H9 (cell line): ENCODE measurements around the gene S100A7. TPM values are rescaled to one million over a fixed set of nuclear protein-coding genes. Genes with fewer than 3 reads are reported as not detected.
"Not testable (repeated sequence)": the region's sequence is repeated elsewhere in the genome, so short reads cannot be mapped to it uniquely, and the experiment has no call there.

Experiments
- DNase-seq: peaks from one replicate; pipeline ENCODE4 v3.0.0-alpha.2; 2017
- H2AFZ ChIP-seq: one replicate; pipeline ENCODE4 v1.6.1; 2013; ENCODE audit warnings: mild to moderate bottlenecking, low read length, control low read depth, moderate library complexity
- H2AK5ac ChIP-seq: 2 replicates; pipeline ENCODE4 v1.6.1; 2013; ENCODE audit warnings: low read length, control low read depth, mixed read lengths; ENCODE audit not compliant: insufficient read length
- H2BK120ac ChIP-seq: one replicate; pipeline ENCODE4 v1.6.1; 2013; ENCODE audit warnings: low read depth, mild to moderate bottlenecking, low read length, control low read depth, inconsistent platforms; ENCODE audit not compliant: poor library complexity, severe bottlenecking
- H2BK12ac ChIP-seq: 2 replicates; pipeline ENCODE4 v1.6.1; 2013; ENCODE audit warnings: low read length, control low read depth, mixed read lengths, low read depth; ENCODE audit not compliant: insufficient read length
- H2BK15ac ChIP-seq: 2 replicates; pipeline ENCODE4 v1.6.1; 2013; ENCODE audit warnings: low read depth, low read length, control low read depth
- H2BK20ac ChIP-seq: one replicate; pipeline ENCODE4 v1.6.1; 2013; ENCODE audit warnings: low read depth, mild to moderate bottlenecking, low read length, control low read depth, inconsistent platforms; ENCODE audit not compliant: poor library complexity, severe bottlenecking
- H2BK5ac ChIP-seq: 2 replicates; pipeline ENCODE4 v1.6.1; 2013; ENCODE audit warnings: low read length, control low read depth, mixed read lengths; ENCODE audit not compliant: insufficient read length
- H3K14ac ChIP-seq: 2 replicates; pipeline ENCODE4 v1.6.1; 2013; ENCODE audit warnings: low read length, control low read depth; ENCODE audit not compliant: insufficient read depth
- H3K18ac ChIP-seq: 2 replicates; pipeline ENCODE4 v1.6.1; 2013; ENCODE audit warnings: low read depth, mild to moderate bottlenecking, mixed read lengths, low read length, control low read depth; ENCODE audit not compliant: insufficient read length
- H3K23ac ChIP-seq: 2 replicates; pipeline ENCODE4 v1.6.1; 2013; ENCODE audit warnings: low read length, control low read depth, mixed read lengths, low read depth; ENCODE audit not compliant: insufficient read length
- H3K23me2 ChIP-seq: 2 replicates; pipeline ENCODE4 v1.6.1; 2013; ENCODE audit warnings: low read depth, mild to moderate bottlenecking, mixed read lengths, low read length, control low read depth; ENCODE audit not compliant: insufficient read length, poor library complexity, severe bottlenecking
- H3K27ac ChIP-seq: 2 replicates; pipeline ENCODE4 v1.5.1; 2013; ENCODE audit warnings: low read length, control low read depth, mixed read lengths, low read depth; ENCODE audit not compliant: insufficient read length
- H3K27me3 ChIP-seq: 2 replicates; pipeline ENCODE4 v1.6.1; 2013; ENCODE audit warnings: low read length, control low read depth, inconsistent platforms; ENCODE audit not compliant: insufficient read depth
- H3K4ac ChIP-seq: 2 replicates; pipeline ENCODE4 v1.6.1; 2013; ENCODE audit warnings: low read depth, mild to moderate bottlenecking, control low read depth, inconsistent platforms, low read length, moderate library complexity
- H3K4me1 ChIP-seq: 2 replicates; pipeline ENCODE4 v1.6.1; 2013; ENCODE audit warnings: low read length, control low read depth, inconsistent platforms; ENCODE audit not compliant: insufficient read depth
- H3K4me2 ChIP-seq: 2 replicates; pipeline ENCODE4 v1.6.1; 2013; ENCODE audit warnings: low read length, control low read depth, mixed read lengths; ENCODE audit not compliant: insufficient read length, insufficient read depth
- H3K56ac ChIP-seq: 2 replicates; pipeline ENCODE4 v1.6.1; 2013; ENCODE audit warnings: low read depth, mild to moderate bottlenecking, mixed read lengths, low read length, control low read depth; ENCODE audit not compliant: insufficient read length
- H3K79me1 ChIP-seq: 2 replicates; pipeline ENCODE4 v1.6.1; 2013; ENCODE audit warnings: low read depth, mild to moderate bottlenecking, moderate library complexity, low read length, control low read depth, inconsistent platforms; ENCODE audit not compliant: insufficient read depth, poor library complexity, severe bottlenecking
- H3K79me2 ChIP-seq: 2 replicates; pipeline ENCODE4 v1.6.1; 2013; ENCODE audit warnings: low read length, control low read depth, inconsistent platforms; ENCODE audit not compliant: insufficient read depth
- H3K9ac ChIP-seq: 2 replicates; pipeline ENCODE4 v1.6.1; 2013; ENCODE audit warnings: low read length, control low read depth, mixed read lengths; ENCODE audit not compliant: insufficient read length; ENCODE audit errors: extremely low read depth
- H3K9me3 ChIP-seq: one replicate; pipeline ENCODE4 v1.6.1; 2013; ENCODE audit warnings: low read depth, low read length, inconsistent platforms; ENCODE audit not compliant: control insufficient read depth
- H3T11ph ChIP-seq: one replicate; pipeline ENCODE4 v1.6.1; 2013; ENCODE audit warnings: mild to moderate bottlenecking, low read length, control low read depth, inconsistent platforms
- H4K20me1 ChIP-seq: one replicate; pipeline ENCODE4 v1.6.1; 2013; ENCODE audit not compliant: control insufficient read depth, insufficient read length, insufficient read depth
- H4K5ac ChIP-seq: 2 replicates; pipeline ENCODE4 v1.6.1; 2013; ENCODE audit warnings: low read depth, mild to moderate bottlenecking, mixed read lengths, low read length, control low read depth; ENCODE audit not compliant: insufficient read length
- H4K8ac ChIP-seq: replicated peaks from 2 replicates; pipeline ENCODE4 v1.6.1; 2013; ENCODE audit warnings: low read length, control low read depth, mixed read lengths, low read depth; ENCODE audit not compliant: insufficient read length
- H4K91ac ChIP-seq: 2 replicates; pipeline ENCODE4 v1.6.1; 2013; ENCODE audit warnings: low read depth, mild to moderate bottlenecking, moderate library complexity, mixed read lengths, low read length, control low read depth; ENCODE audit not compliant: insufficient read length
- H3K27ac Mint-ChIP-seq, 3 experiments: 2 replicates in 2 of 3; 3 replicates in 1 of 3; pipeline ENCODE4 v1.8.0; 2020 to 2021; ENCODE audit warnings: mixed read lengths in 3 of 3, mild to moderate bottlenecking in 1 of 3, moderate library complexity in 1 of 3
- H3K27me3 Mint-ChIP-seq: 2 replicates; pipeline ENCODE4 v1.8.0; 2021; ENCODE audit warnings: low read depth, mild to moderate bottlenecking, moderate library complexity, mixed read lengths
- H3K36me3 Mint-ChIP-seq, 3 experiments: 2 replicates in 2 of 3; 3 replicates in 1 of 3; pipeline ENCODE4 v1.8.0; 2020 to 2021; ENCODE audit warnings: low read depth in 3 of 3, mixed read lengths in 3 of 3; ENCODE audit not compliant: insufficient read depth in 1 of 3
- H3K4me1 Mint-ChIP-seq, 2 experiments: 2 replicates each; pipeline ENCODE4 v1.8.0; 2020; ENCODE audit warnings: mixed read lengths in 2 of 2
- H3K4me3 Mint-ChIP-seq, 2 experiments: 2 replicates in 1 of 2; 3 replicates in 1 of 2; pipeline ENCODE4 v1.8.0; 2020 to 2021; ENCODE audit warnings: mild to moderate bottlenecking in 2 of 2, mixed read lengths in 2 of 2, moderate library complexity in 1 of 2
- H3K9me3 Mint-ChIP-seq, 2 experiments: 2 replicates in 1 of 2; 3 replicates in 1 of 2; pipeline ENCODE4 v1.8.0; 2020; ENCODE audit warnings: mild to moderate bottlenecking in 2 of 2, mixed read lengths in 2 of 2, moderate library complexity in 1 of 2
- WGBS: extraction: QIAGEN DNeasy Blood & Tissue Kit; methylation state at CpG from one replicate; pipeline ENCODE4 v1.1.7; 2013; ENCODE audit warnings: missing lambda C conversion rate, low lambda C conversion rate, mixed read lengths; ENCODE audit not compliant: insufficient read length; ENCODE audit errors: extremely low coverage; 5-methylcytosine and 5-hydroxymethylcytosine counted together
- total RNA-seq: library from RNA; stranded (reverse); gene quantifications from 2 replicates; pipeline ENCODE4 v1.2.1, GENCODE V29; 2021
- TF ChIP-seq, protein P1 (sequence below): fragments of 200-600 bp; sonication (generic); conservative IDR thresholded peaks from 3 replicates; pipeline ENCODE4 v1.8.0; 2021; ENCODE audit warnings: antibody characterized with exemption, mild to moderate bottlenecking

Gene S100A7
- total RNA-seq, 1 experiment from 2014 or later: not detected

DNA sequence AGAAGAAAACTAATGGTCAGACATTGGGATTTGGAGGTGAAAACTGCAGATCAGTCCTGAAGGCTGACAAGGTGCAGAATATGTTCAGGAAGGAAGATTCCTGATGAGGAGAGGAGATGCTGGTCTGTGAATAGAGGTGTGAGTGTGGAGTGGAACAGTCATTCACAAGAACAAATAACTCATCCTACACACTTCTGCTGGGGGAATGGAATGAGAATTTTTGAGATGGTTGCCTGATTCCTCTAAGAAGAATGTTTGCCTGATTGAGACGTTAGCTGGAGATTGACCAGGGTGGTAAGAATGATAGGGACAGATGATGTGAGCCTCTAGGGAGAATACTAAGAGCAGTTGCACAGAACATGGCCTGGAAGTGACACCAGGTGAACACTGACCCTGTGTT, 4.1 kb downstream of the S100A7 start:
- Histone ChIP-seq H3K23me2 (no peaks in the 10 kb centered on the region), H2AFZ (no peak overlapping the region), H3K14ac (no peak overlapping the region), H3K79me2 (no peaks in the 10 kb centered on the region), H3K79me1 (no peaks in the 10 kb centered on the region), H3K23ac (no peak overlapping the region), H3K27ac (no peak overlapping the region), H2BK20ac (no peak overlapping the region), H4K20me1 (no peaks in the 10 kb centered on the region), H4K5ac (no peak overlapping the region), H3K9ac (no peak overlapping the region), H3K56ac (no peak overlapping the region), H3K4me2 (no peak overlapping the region), H2BK120ac (no peak overlapping the region), H3K18ac (no peak overlapping the region), H2BK15ac (no peak overlapping the region), H3K27me3 (no peaks in the 10 kb centered on the region), H4K8ac (no peak overlapping the region), H2AK5ac (no peak overlapping the region), H3K4ac (no peak overlapping the region), H2BK12ac (no peak overlapping the region), H3K4me1 (no peaks in the 10 kb centered on the region; the same call in 1 of the 2 replicates), H3K9me3 (no peaks in the 10 kb centered on the region), H3T11ph (no peak overlapping the region), H4K91ac (no peak overlapping the region), H2BK5ac (no peak overlapping the region)
- no peaks in the 10 kb centered on the region for H3K9me3 Mint-ChIP-seq
- no peaks in the 10 kb centered on the region for H3K4me1 Mint-ChIP-seq
- peaks cover 17% of the 10 kb centered on the region for H3K27me3 Mint-ChIP-seq
- no peak for DNase-seq
- no peak overlapping the region for H3K27ac Mint-ChIP-seq
- TF ChIP-seq, protein P1, sequence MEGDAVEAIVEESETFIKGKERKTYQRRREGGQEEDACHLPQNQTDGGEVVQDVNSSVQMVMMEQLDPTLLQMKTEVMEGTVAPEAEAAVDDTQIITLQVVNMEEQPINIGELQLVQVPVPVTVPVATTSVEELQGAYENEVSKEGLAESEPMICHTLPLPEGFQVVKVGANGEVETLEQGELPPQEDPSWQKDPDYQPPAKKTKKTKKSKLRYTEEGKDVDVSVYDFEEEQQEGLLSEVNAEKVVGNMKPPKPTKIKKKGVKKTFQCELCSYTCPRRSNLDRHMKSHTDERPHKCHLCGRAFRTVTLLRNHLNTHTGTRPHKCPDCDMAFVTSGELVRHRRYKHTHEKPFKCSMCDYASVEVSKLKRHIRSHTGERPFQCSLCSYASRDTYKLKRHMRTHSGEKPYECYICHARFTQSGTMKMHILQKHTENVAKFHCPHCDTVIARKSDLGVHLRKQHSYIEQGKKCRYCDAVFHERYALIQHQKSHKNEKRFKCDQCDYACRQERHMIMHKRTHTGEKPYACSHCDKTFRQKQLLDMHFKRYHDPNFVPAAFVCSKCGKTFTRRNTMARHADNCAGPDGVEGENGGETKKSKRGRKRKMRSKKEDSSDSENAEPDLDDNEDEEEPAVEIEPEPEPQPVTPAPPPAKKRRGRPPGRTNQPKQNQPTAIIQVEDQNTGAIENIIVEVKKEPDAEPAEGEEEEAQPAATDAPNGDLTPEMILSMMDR: no peak
- no CpG with 5 or more reads among the region's 1 CpG for WGBS
- no peaks in the 10 kb centered on the region for H3K36me3 Mint-ChIP-seq
- no peak overlapping the region for H3K4me3 Mint-ChIP-seq

DNA sequence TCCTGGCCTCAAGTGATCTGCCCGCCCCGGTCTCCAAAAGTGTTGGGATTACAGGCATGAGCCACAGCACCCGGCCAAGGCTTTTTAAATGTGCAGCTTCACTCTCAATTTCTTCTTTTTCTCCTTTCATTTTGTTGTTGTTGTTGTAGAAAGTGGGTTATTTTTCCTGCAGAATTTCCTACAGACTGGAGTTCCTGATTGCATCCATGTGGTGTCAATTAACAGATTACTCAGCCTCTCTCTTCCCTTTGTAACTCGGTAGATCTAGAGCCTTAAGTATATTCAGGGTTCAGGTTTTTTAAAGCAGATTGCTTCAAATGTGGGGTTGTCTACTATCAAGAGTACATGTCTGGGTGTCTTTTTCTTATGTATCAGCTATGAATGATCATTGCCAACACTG, 11.6 kb downstream of the S100A7 start:
- H4K5ac ChIP-seq, H3T11ph ChIP-seq, H2BK120ac ChIP-seq, H3K4me1 Mint-ChIP-seq, H3K18ac ChIP-seq, H3K27ac Mint-ChIP-seq, H4K20me1 ChIP-seq, H3K14ac ChIP-seq, H2BK5ac ChIP-seq, H3K27me3 ChIP-seq, H3K9me3 Mint-ChIP-seq, H2BK20ac ChIP-seq, H4K8ac ChIP-seq, H2AK5ac ChIP-seq, H3K79me1 ChIP-seq, H3K4me1 ChIP-seq, H3K27ac ChIP-seq, H3K4me2 ChIP-seq, H2BK15ac ChIP-seq, H3K23me2 ChIP-seq, H3K4ac ChIP-seq, H3K4me3 Mint-ChIP-seq, H3K79me2 ChIP-seq, H3K9ac ChIP-seq, H2AFZ ChIP-seq, H3K56ac ChIP-seq, H2BK12ac ChIP-seq, DNase-seq, H4K91ac ChIP-seq, H3K36me3 Mint-ChIP-seq, H3K23ac ChIP-seq, H3K9me3 ChIP-seq: not testable (repeated sequence)
- H3K27me3 Mint-ChIP-seq: peaks cover 26% of the 10 kb centered on the region
- WGBS: no CpG with 5 or more reads among the region's 4 CpGs
